H1 (cell line): ENCODE measurements around the gene FANCE. TPM values are rescaled to one million over a fixed set of nuclear protein-coding genes. Genes with fewer than 3 reads are reported as not detected.
A peak's percentile ranks its signal among the peaks of the same experiment; 100 is the strongest.

ENCODE experiments used
- CTBP2 ChIP-seq: IDR thresholded peaks from 2 replicates; pipeline ENCODE4 v1.7.0; 2011; ENCODE audit warnings: borderline replicate concordance, mild to moderate bottlenecking, moderate library complexity, mixed read lengths, low read length; ENCODE audit not compliant: insufficient read depth, insufficient read length
- E2F6 ChIP-seq: IDR thresholded peaks from 2 replicates; pipeline ENCODE4 v1.6.1; 2012; ENCODE audit warnings: inconsistent platforms
- EP300 ChIP-seq, 2 experiments: IDR thresholded peaks; 1 replicate in 1 of 2; 2 replicates in 1 of 2; pipeline ENCODE4 v1.6.1; 2011 to 2012; ENCODE audit warnings: low read depth in 2 of 2, low read length in 2 of 2, mild to moderate bottlenecking in 2 of 2, borderline replicate concordance in 1 of 2, inconsistent platforms in 1 of 2, moderate library complexity in 1 of 2
- JUND ChIP-seq: IDR thresholded peaks from 2 replicates; pipeline ENCODE4 v1.6.1; 2011; ENCODE audit warnings: mild to moderate bottlenecking, improper control_type of control experiment, low read length
- KDM4A ChIP-seq: IDR thresholded peaks from one replicate; pipeline ENCODE4 v1.7.1; 2012; ENCODE audit warnings: low read depth, mild to moderate bottlenecking, moderate library complexity, low read length, inconsistent platforms; ENCODE audit not compliant: severe bottlenecking
- NANOG ChIP-seq: IDR thresholded peaks from 2 replicates; pipeline ENCODE4 v1.6.1; 2011; ENCODE audit warnings: low read length, low read depth, mild to moderate bottlenecking, inconsistent platforms; ENCODE audit not compliant: insufficient read depth, poor library complexity, severe bottlenecking
- RBBP5 ChIP-seq: IDR thresholded peaks from 2 replicates; pipeline ENCODE4 v1.7.1; 2012; ENCODE audit warnings: low read depth, mild to moderate bottlenecking, inconsistent platforms, low read length, moderate library complexity, borderline replicate concordance
- RNF2 ChIP-seq: fragments of 200-900, 300-1000 bp; sonication (generic); IDR thresholded peaks from 2 replicates; pipeline ENCODE4 v1.7.1; 2016; ENCODE audit warnings: borderline replicate concordance, low read depth, mild to moderate bottlenecking, antibody characterized with exemption, low read length; ENCODE audit not compliant: poor library complexity, severe bottlenecking; ENCODE audit errors: missing control alignments
- SIRT6 ChIP-seq: IDR thresholded peaks from one replicate; pipeline ENCODE4 v1.7.1; 2012; ENCODE audit warnings: low read length, inconsistent platforms
- TEAD4 ChIP-seq: IDR thresholded peaks from 2 replicates; pipeline ENCODE4 v1.6.1; 2012; ENCODE audit warnings: low read depth, low read length, inconsistent platforms, mixed read lengths
- polyA plus RNA-seq, 7 experiments: library from polyadenylated mRNA; depleted of rRNA in 3 of 7; stranded (reverse) in 5 of 7; unstranded in 2 of 7; fragments of >200 nt in 5 of 7; fragments of 200-250 nt in 2 of 7; gene quantifications; 1 replicate in 5 of 7; 2 replicates in 1 of 7; 4 replicates in 1 of 7; pipeline versions ENCODE4 v1.2.1 to v1.2.3, GENCODE V29; 2011 to 2013; ENCODE audit warnings: missing spikeins in 2 of 7, mixed read lengths in 2 of 7
- total RNA-seq: library from RNA; stranded (reverse); fragmentation: NEBNext Ultra II Directional; extraction: Animal tissue kit (Norgen Biotek cat#: 25700); gene quantifications from 2 replicates; pipeline ENCODE4 v1.2.1, GENCODE V29; 2021

The FANCE gene
- total and polyA plus RNA-seq, 2 of the 8 experiments (the other 6 are each of a cell fraction or from before 2014, with no cell fraction given), result 16.1 to 17.0 TPM

GRCh38 chr6:35489995-35490791, 38.1 kb downstream of the FANCE start (continued):
- TF ChIP-seq RBBP5 (no peak), RNF2 (no peak), SIRT6 (no peak), NANOG (no peak), E2F6 (no peak; the same call in 1 of the 2 replicates), EP300 (IDR thresholded peaks at IDR 0.05; ENCODE audit: borderline replicate concordance in 1 of 2, low read depth in 2 of 2, low read length in 2 of 2) (peak in 1 of 2 experiments; percentile 80; a peak in 1 of 3 replicates), CTBP2 (no peak), JUND (peak; percentile 78; the same call in 1 of the 2 replicates), KDM4A (no peak), TEAD4 (no peak; the same call in 1 of the 2 replicates)
